GM23338 (cell line): ENCODE results near the gene MED12L. TPM values are rescaled to one million over a fixed set of nuclear protein-coding genes. Genes with fewer than 3 reads are reported as not detected.
A peak's percentile ranks its signal among the peaks of the same experiment; 100 is the strongest.

ENCODE experiments used
- ATAC-seq: fragments of 200-7000 bp; cut with Tn5 transposase; 3 replicates; pipeline ENCODE4 v1.9.1; 2020
- DNase-seq: peaks from one replicate; pipeline ENCODE4 v3.0.0-alpha.2; 2015; ENCODE audit warnings: low spot score
- H2AFZ ChIP-seq: fragments of 200-600 bp; sonication (generic); 2 replicates; pipeline ENCODE4 v1.8.0; 2016; ENCODE audit warnings: antibody characterized with exemption, mild to moderate bottlenecking, moderate library complexity
- H3F3A ChIP-seq: fragments of 200-600 bp; sonication (generic); replicated peaks from 2 replicates; pipeline ENCODE4 v1.8.0; 2017; ENCODE audit warnings: antibody characterized with exemption, mixed run types, low read depth
- H3K27ac ChIP-seq: fragments of 200-600 bp; sonication (generic); 2 replicates; pipeline ENCODE4 v1.6.1; 2016; ENCODE audit warnings: low read depth
- H3K27me3 ChIP-seq: fragments of 200-600 bp; sonication (generic); 2 replicates; pipeline ENCODE4 v1.8.0; 2016; ENCODE audit warnings: mild to moderate bottlenecking, mixed run types, moderate library complexity; ENCODE audit not compliant: insufficient read depth
- H3K36me3 ChIP-seq: fragments of 200-600 bp; sonication (generic); 2 replicates; pipeline ENCODE4 v1.8.0; 2016; ENCODE audit warnings: mild to moderate bottlenecking; ENCODE audit not compliant: insufficient read depth
- H3K4me1 ChIP-seq: fragments of 200-600 bp; sonication (generic); 2 replicates; pipeline ENCODE4 v1.8.0; 2016; ENCODE audit warnings: mild to moderate bottlenecking, moderate library complexity; ENCODE audit not compliant: insufficient read depth
- H3K4me2 ChIP-seq: fragments of 200-600 bp; sonication (generic); 2 replicates; pipeline ENCODE4 v1.7.1; 2017; ENCODE audit warnings: mixed run types
- H3K4me3 ChIP-seq: fragments of 200-600 bp; sonication (generic); 2 replicates; pipeline ENCODE4 v1.6.1; 2016; ENCODE audit warnings: mixed run types
- H3K79me2 ChIP-seq: fragments of 200-600 bp; sonication (generic); replicated peaks from 2 replicates; pipeline ENCODE4 v1.8.0; 2017; ENCODE audit warnings: mild to moderate bottlenecking; ENCODE audit not compliant: insufficient read depth
- H3K9me2 ChIP-seq: fragments of 200-600 bp; sonication (generic); 2 replicates; pipeline ENCODE4 v1.8.0; 2017; ENCODE audit not compliant: insufficient read depth
- H4K20me1 ChIP-seq: fragments of 200-600 bp; sonication (generic); replicated peaks from 2 replicates; pipeline ENCODE4 v1.8.0; 2017; ENCODE audit warnings: mild to moderate bottlenecking; ENCODE audit not compliant: insufficient read depth
- H3K27ac Mint-ChIP-seq: 2 replicates; pipeline ENCODE4 v1.8.0; 2020; ENCODE audit warnings: inconsistent platforms, mild to moderate bottlenecking, moderate library complexity, mixed read lengths
- H3K27me3 Mint-ChIP-seq: 3 replicates; pipeline ENCODE4 v1.8.0; 2022; ENCODE audit warnings: low read depth, mild to moderate bottlenecking, moderate library complexity, mixed read lengths, inconsistent platforms; ENCODE audit not compliant: insufficient read depth, poor library complexity
- H3K36me3 Mint-ChIP-seq: 3 replicates; pipeline ENCODE4 v1.8.0; 2021; ENCODE audit warnings: low read depth, mild to moderate bottlenecking, inconsistent platforms, moderate library complexity, mixed read lengths
- H3K4me1 Mint-ChIP-seq: 3 replicates; pipeline ENCODE4 v1.8.0; 2020; ENCODE audit warnings: mild to moderate bottlenecking, inconsistent platforms, mixed read lengths
- H3K4me3 Mint-ChIP-seq: 3 replicates; pipeline ENCODE4 v1.8.0; 2021; ENCODE audit warnings: moderate library complexity, mild to moderate bottlenecking, inconsistent platforms, mixed read lengths
- H3K9me3 Mint-ChIP-seq: 3 replicates; pipeline ENCODE4 v1.8.0; 2020; ENCODE audit warnings: moderate library complexity, mild to moderate bottlenecking, inconsistent platforms, mixed read lengths
- CREB1 ChIP-seq: fragments of 250-450 bp; sonication (Bioruptor Pico); IDR thresholded peaks from 2 replicates; pipeline ENCODE4 v1.5.0; 2020; ENCODE audit warnings: low read depth, mild to moderate bottlenecking, moderate library complexity
- CTCF ChIP-seq, 2 experiments: fragments of 200-600 bp in 1 of 2; sonication (generic) in 1 of 2; conservative IDR thresholded peaks; 2 replicates each; pipeline versions ENCODE4 v1.5.1 to v1.6.1; 2016 to 2017; ENCODE audit warnings: antibody characterized with exemption in 2 of 2, low read depth in 2 of 2, mild to moderate bottlenecking in 2 of 2, moderate library complexity in 1 of 2
- EZH2 ChIP-seq: fragments of 200-600 bp; sonication (generic); IDR thresholded peaks from one replicate; pipeline ENCODE4 v1.8.0; 2017; ENCODE audit warnings: antibody characterized with exemption, mild to moderate bottlenecking, low read depth; ENCODE audit not compliant: unreplicated experiment
- EZH2phosphoT487 ChIP-seq: fragments of 200-600 bp; sonication (generic); IDR thresholded peaks from one replicate; pipeline ENCODE4 v1.8.1; 2018; ENCODE audit warnings: antibody characterized with exemption; ENCODE audit not compliant: unreplicated experiment
- JUNB ChIP-seq: IDR thresholded peaks from one replicate; pipeline ENCODE4 v1.6.1; 2016; ENCODE audit warnings: antibody characterized with exemption; ENCODE audit not compliant: unreplicated experiment
- NANOG ChIP-seq: IDR thresholded peaks from 2 replicates; pipeline ENCODE4 v1.6.1; 2016; ENCODE audit warnings: antibody characterized with exemption, borderline replicate concordance
- POLR2AphosphoS5 ChIP-seq: IDR thresholded peaks from 2 replicates; pipeline ENCODE4 v1.6.1; 2016; ENCODE audit warnings: antibody characterized with exemption, low read depth
- STAT1 ChIP-seq: IDR thresholded peaks from one replicate; pipeline ENCODE4 v1.6.1; 2016; ENCODE audit warnings: antibody characterized with exemption; ENCODE audit not compliant: unreplicated experiment
- ZNF114 ChIP-seq: fragments of 250-450 bp; sonication (Bioruptor Pico); IDR thresholded peaks from 2 replicates; pipeline ENCODE4 v1.5.0; 2020; ENCODE audit warnings: mild to moderate bottlenecking, moderate library complexity
- ZNF331 ChIP-seq: fragments of 250-450 bp; sonication (Bioruptor Pico); IDR thresholded peaks from 2 replicates; pipeline ENCODE4 v1.5.0; 2020; ENCODE audit warnings: low read depth, mild to moderate bottlenecking, moderate library complexity
- polyA plus RNA-seq: library from polyadenylated mRNA; unstranded; fragments of >200 nt; fragmentation: Nextera tagmentation; extraction: Ambion mirVana; gene quantifications from 2 replicates; pipeline ENCODE4 v1.2.1, GENCODE V29; 2016
- total RNA-seq: library from RNA; depleted of rRNA; stranded (reverse); fragments of >200 nt; shearing (Covaris generic); gene quantifications from 2 replicates; pipeline ENCODE4 v1.2.3, GENCODE V29; 2014
- TF ChIP-seq, protein P1 (sequence below): IDR thresholded peaks from one replicate; pipeline ENCODE4 v1.6.1; 2018; ENCODE audit warnings: antibody characterized with exemption; ENCODE audit not compliant: unreplicated experiment
- TF ChIP-seq, protein P2 (sequence below): fragments of 250-450 bp; sonication (Bioruptor Pico); IDR thresholded peaks from 2 replicates; pipeline ENCODE4 v1.5.0; 2020; ENCODE audit warnings: mild to moderate bottlenecking, moderate library complexity
- TF ChIP-seq, protein P3 (sequence below): IDR thresholded peaks from 2 replicates; pipeline ENCODE4 v1.6.1; 2016; ENCODE audit warnings: antibody characterized with exemption

MED12L gene
- total and polyA plus RNA-seq, 2 experiments from 2014 or later, result 5.7 to 25.0 TPM

DNA sequence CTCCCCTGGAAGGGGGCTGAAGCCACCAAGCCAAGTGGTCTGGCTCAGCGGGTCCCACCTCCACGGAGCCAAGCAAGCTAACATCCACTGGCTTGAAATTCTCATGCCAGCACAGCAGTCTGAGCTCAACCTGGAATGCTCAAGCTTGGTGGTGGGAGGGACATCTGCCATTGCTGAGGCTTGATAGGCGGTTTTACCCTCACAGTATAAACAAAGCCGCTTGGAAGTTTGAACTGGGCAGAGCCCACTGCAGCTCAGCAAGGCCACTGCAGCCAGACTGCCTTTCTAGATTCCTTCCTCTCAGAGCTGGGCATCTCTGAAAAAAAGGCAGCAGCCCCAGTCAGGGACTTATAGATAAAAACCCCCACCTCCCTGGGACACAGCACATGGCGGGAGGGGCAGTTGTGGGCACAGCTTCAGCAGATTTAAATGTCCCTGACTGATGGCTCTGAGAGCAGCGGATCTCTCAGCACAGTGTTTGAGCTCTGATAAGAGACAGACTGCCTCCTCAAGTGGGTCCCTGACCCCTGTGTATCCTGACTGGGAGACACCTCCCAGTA, 398.6 kb downstream of the MED12L start:
- H3K36me3 ChIP-seq, result no peaks in the 10 kb centered on the region
- Mint-ChIP-seq H3K9me3 (no peaks in the 10 kb centered on the region; the same call in 2 of the 3 replicates), H3K27me3 (peaks cover 2% of the 10 kb centered on the region), H3K27ac (no peak overlapping the region), H3K4me3 (no peak overlapping the region), H3K4me1 (no peaks in the 10 kb centered on the region), H3K36me3 (no peaks in the 10 kb centered on the region)
- peak; percentile 19 for DNase-seq
- no peaks in the 10 kb centered on the region for H3F3A ChIP-seq
- no peak overlapping the region for H3K27ac ChIP-seq
- H2AFZ ChIP-seq, result peak overlapping the region; percentile 85
- TF ChIP-seq, protein P1, sequence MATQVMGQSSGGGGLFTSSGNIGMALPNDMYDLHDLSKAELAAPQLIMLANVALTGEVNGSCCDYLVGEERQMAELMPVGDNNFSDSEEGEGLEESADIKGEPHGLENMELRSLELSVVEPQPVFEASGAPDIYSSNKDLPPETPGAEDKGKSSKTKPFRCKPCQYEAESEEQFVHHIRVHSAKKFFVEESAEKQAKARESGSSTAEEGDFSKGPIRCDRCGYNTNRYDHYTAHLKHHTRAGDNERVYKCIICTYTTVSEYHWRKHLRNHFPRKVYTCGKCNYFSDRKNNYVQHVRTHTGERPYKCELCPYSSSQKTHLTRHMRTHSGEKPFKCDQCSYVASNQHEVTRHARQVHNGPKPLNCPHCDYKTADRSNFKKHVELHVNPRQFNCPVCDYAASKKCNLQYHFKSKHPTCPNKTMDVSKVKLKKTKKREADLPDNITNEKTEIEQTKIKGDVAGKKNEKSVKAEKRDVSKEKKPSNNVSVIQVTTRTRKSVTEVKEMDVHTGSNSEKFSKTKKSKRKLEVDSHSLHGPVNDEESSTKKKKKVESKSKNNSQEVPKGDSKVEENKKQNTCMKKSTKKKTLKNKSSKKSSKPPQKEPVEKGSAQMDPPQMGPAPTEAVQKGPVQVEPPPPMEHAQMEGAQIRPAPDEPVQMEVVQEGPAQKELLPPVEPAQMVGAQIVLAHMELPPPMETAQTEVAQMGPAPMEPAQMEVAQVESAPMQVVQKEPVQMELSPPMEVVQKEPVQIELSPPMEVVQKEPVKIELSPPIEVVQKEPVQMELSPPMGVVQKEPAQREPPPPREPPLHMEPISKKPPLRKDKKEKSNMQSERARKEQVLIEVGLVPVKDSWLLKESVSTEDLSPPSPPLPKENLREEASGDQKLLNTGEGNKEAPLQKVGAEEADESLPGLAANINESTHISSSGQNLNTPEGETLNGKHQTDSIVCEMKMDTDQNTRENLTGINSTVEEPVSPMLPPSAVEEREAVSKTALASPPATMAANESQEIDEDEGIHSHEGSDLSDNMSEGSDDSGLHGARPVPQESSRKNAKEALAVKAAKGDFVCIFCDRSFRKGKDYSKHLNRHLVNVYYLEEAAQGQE, result no peak
- TF ChIP-seq CTCF (conservative IDR thresholded peaks at IDR 0.05; ENCODE audit: low read depth in 2 of 2) (no peak), JUNB (no peak), ZNF331 (no peak), EZH2 (no peak), ZNF114 (CRISPR knock-in tag) (no peak), POLR2AphosphoS5 (no peak), CREB1 (CRISPR knock-in tag) (no peak), EZH2phosphoT487 (no peak), NANOG (no peak), STAT1 (no peak)
- TF ChIP-seq, protein P2, sequence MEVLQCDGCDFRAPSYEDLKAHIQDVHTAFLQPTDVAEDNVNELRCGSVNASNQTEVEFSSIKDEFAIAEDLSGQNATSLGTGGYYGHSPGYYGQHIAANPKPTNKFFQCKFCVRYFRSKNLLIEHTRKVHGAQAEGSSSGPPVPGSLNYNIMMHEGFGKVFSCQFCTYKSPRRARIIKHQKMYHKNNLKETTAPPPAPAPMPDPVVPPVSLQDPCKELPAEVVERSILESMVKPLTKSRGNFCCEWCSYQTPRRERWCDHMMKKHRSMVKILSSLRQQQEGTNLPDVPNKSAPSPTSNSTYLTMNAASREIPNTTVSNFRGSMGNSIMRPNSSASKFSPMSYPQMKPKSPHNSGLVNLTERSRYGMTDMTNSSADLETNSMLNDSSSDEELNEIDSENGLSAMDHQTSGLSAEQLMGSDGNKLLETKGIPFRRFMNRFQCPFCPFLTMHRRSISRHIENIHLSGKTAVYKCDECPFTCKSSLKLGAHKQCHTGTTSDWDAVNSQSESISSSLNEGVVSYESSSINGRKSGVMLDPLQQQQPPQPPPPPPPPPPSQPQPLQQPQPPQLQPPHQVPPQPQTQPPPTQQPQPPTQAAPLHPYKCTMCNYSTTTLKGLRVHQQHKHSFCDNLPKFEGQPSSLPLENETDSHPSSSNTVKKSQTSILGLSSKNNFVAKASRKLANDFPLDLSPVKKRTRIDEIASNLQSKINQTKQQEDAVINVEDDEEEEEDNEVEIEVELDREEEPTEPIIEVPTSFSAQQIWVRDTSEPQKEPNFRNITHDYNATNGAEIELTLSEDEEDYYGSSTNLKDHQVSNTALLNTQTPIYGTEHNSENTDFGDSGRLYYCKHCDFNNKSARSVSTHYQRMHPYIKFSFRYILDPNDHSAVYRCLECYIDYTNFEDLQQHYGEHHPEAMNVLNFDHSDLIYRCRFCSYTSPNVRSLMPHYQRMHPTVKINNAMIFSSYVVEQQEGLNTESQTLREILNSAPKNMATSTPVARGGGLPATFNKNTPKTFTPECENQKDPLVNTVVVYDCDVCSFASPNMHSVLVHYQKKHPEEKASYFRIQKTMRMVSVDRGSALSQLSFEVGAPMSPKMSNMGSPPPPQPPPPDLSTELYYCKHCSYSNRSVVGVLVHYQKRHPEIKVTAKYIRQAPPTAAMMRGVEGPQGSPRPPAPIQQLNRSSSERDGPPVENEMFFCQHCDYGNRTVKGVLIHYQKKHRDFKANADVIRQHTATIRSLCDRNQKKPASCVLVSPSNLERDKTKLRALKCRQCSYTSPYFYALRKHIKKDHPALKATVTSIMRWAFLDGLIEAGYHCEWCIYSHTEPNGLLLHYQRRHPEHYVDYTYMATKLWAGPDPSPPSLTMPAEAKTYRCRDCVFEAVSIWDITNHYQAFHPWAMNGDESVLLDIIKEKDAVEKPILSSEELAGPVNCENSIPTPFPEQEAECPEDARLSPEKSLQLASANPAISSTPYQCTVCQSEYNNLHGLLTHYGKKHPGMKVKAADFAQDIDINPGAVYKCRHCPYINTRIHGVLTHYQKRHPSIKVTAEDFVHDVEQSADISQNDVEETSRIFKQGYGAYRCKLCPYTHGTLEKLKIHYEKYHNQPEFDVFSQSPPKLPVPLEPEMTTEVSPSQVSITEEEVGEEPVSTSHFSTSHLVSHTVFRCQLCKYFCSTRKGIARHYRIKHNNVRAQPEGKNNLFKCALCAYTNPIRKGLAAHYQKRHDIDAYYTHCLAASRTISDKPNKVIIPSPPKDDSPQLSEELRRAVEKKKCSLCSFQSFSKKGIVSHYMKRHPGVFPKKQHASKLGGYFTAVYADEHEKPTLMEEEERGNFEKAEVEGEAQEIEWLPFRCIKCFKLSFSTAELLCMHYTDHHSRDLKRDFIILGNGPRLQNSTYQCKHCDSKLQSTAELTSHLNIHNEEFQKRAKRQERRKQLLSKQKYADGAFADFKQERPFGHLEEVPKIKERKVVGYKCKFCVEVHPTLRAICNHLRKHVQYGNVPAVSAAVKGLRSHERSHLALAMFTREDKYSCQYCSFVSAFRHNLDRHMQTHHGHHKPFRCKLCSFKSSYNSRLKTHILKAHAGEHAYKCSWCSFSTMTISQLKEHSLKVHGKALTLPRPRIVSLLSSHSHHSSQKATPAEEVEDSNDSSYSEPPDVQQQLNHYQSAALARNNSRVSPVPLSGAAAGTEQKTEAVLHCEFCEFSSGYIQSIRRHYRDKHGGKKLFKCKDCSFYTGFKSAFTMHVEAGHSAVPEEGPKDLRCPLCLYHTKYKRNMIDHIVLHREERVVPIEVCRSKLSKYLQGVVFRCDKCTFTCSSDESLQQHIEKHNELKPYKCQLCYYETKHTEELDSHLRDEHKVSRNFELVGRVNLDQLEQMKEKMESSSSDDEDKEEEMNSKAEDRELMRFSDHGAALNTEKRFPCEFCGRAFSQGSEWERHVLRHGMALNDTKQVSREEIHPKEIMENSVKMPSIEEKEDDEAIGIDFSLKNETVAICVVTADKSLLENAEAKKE (CRISPR knock-in tag), result no peak
- TF ChIP-seq, protein P3, sequence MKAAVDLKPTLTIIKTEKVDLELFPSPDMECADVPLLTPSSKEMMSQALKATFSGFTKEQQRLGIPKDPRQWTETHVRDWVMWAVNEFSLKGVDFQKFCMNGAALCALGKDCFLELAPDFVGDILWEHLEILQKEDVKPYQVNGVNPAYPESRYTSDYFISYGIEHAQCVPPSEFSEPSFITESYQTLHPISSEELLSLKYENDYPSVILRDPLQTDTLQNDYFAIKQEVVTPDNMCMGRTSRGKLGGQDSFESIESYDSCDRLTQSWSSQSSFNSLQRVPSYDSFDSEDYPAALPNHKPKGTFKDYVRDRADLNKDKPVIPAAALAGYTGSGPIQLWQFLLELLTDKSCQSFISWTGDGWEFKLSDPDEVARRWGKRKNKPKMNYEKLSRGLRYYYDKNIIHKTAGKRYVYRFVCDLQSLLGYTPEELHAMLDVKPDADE, result no peak
- H3K4me3 ChIP-seq, result no peak overlapping the region
- H3K9me2 ChIP-seq, result no peaks in the 10 kb centered on the region
- no peaks in the 10 kb centered on the region for H3K27me3 ChIP-seq
- no peaks in the 10 kb centered on the region for H3K4me1 ChIP-seq
- H3K79me2 ChIP-seq, result no peaks in the 10 kb centered on the region
- ATAC-seq, result peak; percentile 45; the same call in 2 of the 3 replicates
- H3K4me2 ChIP-seq, result no peak overlapping the region
- no peaks in the 10 kb centered on the region for H4K20me1 ChIP-seq
